ENCODE measurements around the gene SCYL2. TPM values are rescaled to one million over a fixed set of nuclear protein-coding genes. Genes with fewer than 3 reads are reported as not detected.
"Not testable (repeated sequence)": the region's sequence is repeated elsewhere in the genome, so short reads cannot be mapped to it uniquely, and the experiment has no call there.

SCYL2 gene
- total and polyA plus RNA-seq, 8 donors: 6.7 to 25.0 (median 15.6) TPM

- intact Hi-C loops (cut with DNase I): no loop called here
- DNase-seq (no peak), ATAC-seq (no peak), FAIRE-seq (no peak)
- H3K4me3 ChIP-seq: no peak overlapping the region
- 66 to 85% methylated on average over 1 of the region's 1 CpG for WGBS, 2 donors
- H3K36me3 ChIP-seq: no peaks in the 10 kb centered on the region
- H3K4me1 ChIP-seq: no peaks in the 10 kb centered on the region
- no peak for TF ChIP-seq CTCF (IDR thresholded peaks at IDR 0.05)
- H3K27ac ChIP-seq: no peak overlapping the region
- H3K9me3 ChIP-seq: no peaks in the 10 kb centered on the region
- H3K27me3 ChIP-seq: no peaks in the 10 kb centered on the region
Measured at GRCh38 chr12:100279607-100280244, 12.7 kb downstream of the SCYL2 start.

GRCh38 chr12:100284556-100284955, 17.6 kb downstream of the SCYL2 start:
- H3K4me1 ChIP-seq; H3K27me3 ChIP-seq; ATAC-seq; H3K36me3 ChIP-seq; FAIRE-seq; H3K27ac ChIP-seq; intact Hi-C loops (cut with DNase I); H3K9me3 ChIP-seq; H3K4me3 ChIP-seq; DNase-seq: not testable (repeated sequence)
- 96 to 98% methylated on average over 12 of the region's 12 CpGs for WGBS, 2 donors

GRCh38 chr12:100289038-100289437, 22.1 kb downstream of the SCYL2 start:
- H3K4me3 ChIP-seq: no peak overlapping the region
- peaks cover 0 to 2% (median 0%) of the 10 kb centered on the region in 4 donors for H3K9me3 ChIP-seq
- H3K27me3 ChIP-seq: no peaks in the 10 kb centered on the region
- H3K36me3 ChIP-seq: no peaks in the 10 kb centered on the region
- FAIRE-seq (no peak), DNase-seq (no peak), ATAC-seq (no peak)
- intact Hi-C loops (cut with DNase I): no loop called here
- H3K27ac ChIP-seq: no peak overlapping the region
- WGBS, 2 donors: 95 to 98% methylated on average over 5 of the region's 5 CpGs
- H3K4me1 ChIP-seq: no peaks in the 10 kb centered on the region
- TF ChIP-seq CTCF (IDR thresholded peaks at IDR 0.05): no peak

- TF ChIP-seq CTCF (IDR thresholded peaks at IDR 0.05): no peak
- Histone ChIP-seq H3K27ac (no peak overlapping the region), H3K4me3 (no peak overlapping the region), H3K4me1 (no peaks in the 10 kb centered on the region), H3K27me3 (no peaks in the 10 kb centered on the region), H3K36me3 (no peaks in the 10 kb centered on the region), H3K9me3 (peaks cover 0 to 2% (median 0%) of the 10 kb centered on the region in 4 donors)
- whole genome bisulfite sequencing, 2 donors: 89 to 95% methylated on average over 3 of the region's 3 CpGs
- FAIRE-seq: no peak
- no peak for ATAC-seq
- intact Hi-C loops (cut with DNase I): no loop called here
- DNase-seq: no peak
Measured at GRCh38 chr12:100290016-100290415, 23.0 kb downstream of the SCYL2 start.

GRCh38 chr12:100293017-100293416, 26.0 kb downstream of the SCYL2 start:
- no peaks in the 10 kb centered on the region for H3K4me1 ChIP-seq
- no peak overlapping the region for H3K27ac ChIP-seq
- 94 to 95% methylated on average over 1 of the region's 1 CpG for WGBS, 2 donors
- H3K27me3 ChIP-seq: no peaks in the 10 kb centered on the region
- intact Hi-C loops (cut with DNase I): no loop called here
- peaks cover 0 to 2% (median 0%) of the 10 kb centered on the region in 4 donors for H3K9me3 ChIP-seq
- H3K4me3 ChIP-seq: no peak overlapping the region
- H3K36me3 ChIP-seq: no peaks in the 10 kb centered on the region
- ATAC-seq: no peak
- TF ChIP-seq CTCF (IDR thresholded peaks at IDR 0.05): no peak
- no peak for DNase-seq
- FAIRE-seq: no peak

- H3K9me3 ChIP-seq; H3K4me3 ChIP-seq; H3K36me3 ChIP-seq; FAIRE-seq; ATAC-seq; intact Hi-C loops (cut with DNase I); H3K27ac ChIP-seq; H3K4me1 ChIP-seq; H3K27me3 ChIP-seq: not testable (repeated sequence)
- peak in 1 of 6 donors; percentile 63 for DNase-seq
- 97% methylated on average over 5 to 18 of the region's 24 CpGs for WGBS, 2 donors
Measured at GRCh38 chr12:100294366-100294765, 27.4 kb downstream of the SCYL2 start.
